Gastroesophageal sphincter (tissue), 4 donors: Measurements from ENCODE around the gene ATF6. TPM values are rescaled to one million over a fixed set of nuclear protein-coding genes. Genes with fewer than 3 reads are reported as not detected.

Experiments
- ATAC-seq: fragments of 150-250 bp; one replicate; pipeline ENCODE4 v1.9.1; 2016; ENCODE audit warnings: mild to moderate bottlenecking, moderate library complexity
- H3K27ac ChIP-seq, 4 donors: fragments of 200-600 bp; sonication (generic) in 3 of 4; 1 replicate in 3 of 4; 2 replicates in 1 of 4; pipeline ENCODE4 v1.5.1; 2016 to 2019
- H3K27me3 ChIP-seq: fragments of 200-600 bp; sonication (generic); one replicate; pipeline ENCODE4 v1.5.1; 2019
- H3K36me3 ChIP-seq, 2 donors: fragments of 200-600 bp; sonication (generic); one replicate each; pipeline ENCODE4 v1.5.1; 2019; ENCODE audit warnings: control low read depth in 1 of 2
- H3K4me1 ChIP-seq, 3 donors: fragments of 200-600 bp; sonication (generic); 1 replicate in 2 of 3; 2 replicates in 1 of 3; pipeline ENCODE4 v1.5.1; 2016 to 2019; ENCODE audit warnings: control low read depth in 2 of 3
- H3K4me3 ChIP-seq, 2 donors: fragments of 200-600 bp; sonication (generic); one replicate each; pipeline ENCODE4 v1.5.1; 2019; ENCODE audit warnings: mild to moderate bottlenecking in 1 of 2, moderate library complexity in 1 of 2
- H3K9me3 ChIP-seq, 3 donors: fragments of 200-600 bp; sonication (generic); one replicate each; pipeline ENCODE4 v1.5.1; 2017 to 2019; ENCODE audit warnings: control low read depth in 2 of 3
- EP300 ChIP-seq: sonication (generic); formaldehyde crosslinking; IDR thresholded peaks from one replicate; pipeline ENCODE4 v1.6.1; 2017; ENCODE audit warnings: antibody characterized with exemption, mild to moderate bottlenecking
- POLR2A ChIP-seq, 2 donors: fragments of 450-650 bp; IDR thresholded peaks; one replicate each; pipeline ENCODE4 v1.6.1; 2017; ENCODE audit warnings: antibody characterized with exemption in 2 of 2, mild to moderate bottlenecking in 2 of 2, moderate library complexity in 1 of 2
- POLR2AphosphoS5 ChIP-seq: sonication (generic); formaldehyde crosslinking; IDR thresholded peaks from one replicate; pipeline ENCODE4 v1.6.1; 2017; ENCODE audit warnings: antibody characterized with exemption
- WGBS, 2 donors: methylation state at CpG; one replicate each; pipeline ENCODE4 v1.1.5; 2018; ENCODE audit warnings: low coverage in 1 of 2; 5-methylcytosine and 5-hydroxymethylcytosine counted together
- total RNA-seq, 4 donors: library from RNA; depleted of rRNA; stranded (reverse); fragments of >200 nt; gene quantifications; one replicate each; pipeline ENCODE4 v1.1.0, GENCODE V29; 2016
- TF ChIP-seq, protein P1 (sequence below), 4 experiments: fragments of 200-600 bp in 2 of 4; fragments of 450-650 bp in 2 of 4; sonication (generic) in 1 of 4; IDR thresholded peaks; one replicate each; pipeline ENCODE4 v1.5.1; 2017 to 2019; ENCODE audit warnings: antibody characterized with exemption in 4 of 4, mild to moderate bottlenecking in 2 of 4, moderate library complexity in 2 of 4

Gene ATF6
- total RNA-seq, 4 donors from 2014 or later = 28.6 to 32.4 (median 29.7) TPM

DNA sequence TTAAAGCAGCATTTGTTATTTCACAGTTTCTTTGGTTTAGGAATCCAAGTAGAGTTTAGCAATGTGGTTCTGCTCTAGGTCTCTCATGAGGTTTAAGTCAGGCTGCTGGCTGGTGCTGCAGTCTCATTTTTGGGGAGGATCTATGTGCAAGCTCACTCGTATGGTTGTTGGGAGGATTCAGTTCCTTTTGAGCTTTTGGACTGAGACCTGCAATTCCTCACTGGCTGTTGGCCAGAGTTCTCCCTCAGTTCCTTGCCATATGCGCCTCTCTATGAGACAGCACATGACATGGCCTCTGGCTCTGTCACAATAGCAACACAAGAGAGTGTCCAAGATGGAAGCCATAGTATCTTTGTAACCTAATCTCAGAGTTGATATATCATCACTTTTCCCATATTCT lies 166.5 kb downstream of the ATF6 start:
- WGBS, 2 donors = 60 to 92% methylated on average over 1 to 2 of the region's 2 CpGs
- H3K4me3 ChIP-seq = no peak overlapping the region
- H3K36me3 ChIP-seq = peaks cover 0 to 16% of the 10 kb centered on the region in 2 donors
- no peaks in the 10 kb centered on the region for H3K9me3 ChIP-seq
- ATAC-seq = no peak
- TF ChIP-seq POLR2AphosphoS5 (no peak), POLR2A (IDR thresholded peaks at IDR 0.05) (no peak), EP300 (no peak)
- TF ChIP-seq, protein P1, sequence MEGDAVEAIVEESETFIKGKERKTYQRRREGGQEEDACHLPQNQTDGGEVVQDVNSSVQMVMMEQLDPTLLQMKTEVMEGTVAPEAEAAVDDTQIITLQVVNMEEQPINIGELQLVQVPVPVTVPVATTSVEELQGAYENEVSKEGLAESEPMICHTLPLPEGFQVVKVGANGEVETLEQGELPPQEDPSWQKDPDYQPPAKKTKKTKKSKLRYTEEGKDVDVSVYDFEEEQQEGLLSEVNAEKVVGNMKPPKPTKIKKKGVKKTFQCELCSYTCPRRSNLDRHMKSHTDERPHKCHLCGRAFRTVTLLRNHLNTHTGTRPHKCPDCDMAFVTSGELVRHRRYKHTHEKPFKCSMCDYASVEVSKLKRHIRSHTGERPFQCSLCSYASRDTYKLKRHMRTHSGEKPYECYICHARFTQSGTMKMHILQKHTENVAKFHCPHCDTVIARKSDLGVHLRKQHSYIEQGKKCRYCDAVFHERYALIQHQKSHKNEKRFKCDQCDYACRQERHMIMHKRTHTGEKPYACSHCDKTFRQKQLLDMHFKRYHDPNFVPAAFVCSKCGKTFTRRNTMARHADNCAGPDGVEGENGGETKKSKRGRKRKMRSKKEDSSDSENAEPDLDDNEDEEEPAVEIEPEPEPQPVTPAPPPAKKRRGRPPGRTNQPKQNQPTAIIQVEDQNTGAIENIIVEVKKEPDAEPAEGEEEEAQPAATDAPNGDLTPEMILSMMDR (IDR thresholded peaks at IDR 0.05) = no peak
- no peaks in the 10 kb centered on the region for H3K4me1 ChIP-seq
- no peak overlapping the region for H3K27ac ChIP-seq
- no peaks in the 10 kb centered on the region for H3K27me3 ChIP-seq

DNA sequence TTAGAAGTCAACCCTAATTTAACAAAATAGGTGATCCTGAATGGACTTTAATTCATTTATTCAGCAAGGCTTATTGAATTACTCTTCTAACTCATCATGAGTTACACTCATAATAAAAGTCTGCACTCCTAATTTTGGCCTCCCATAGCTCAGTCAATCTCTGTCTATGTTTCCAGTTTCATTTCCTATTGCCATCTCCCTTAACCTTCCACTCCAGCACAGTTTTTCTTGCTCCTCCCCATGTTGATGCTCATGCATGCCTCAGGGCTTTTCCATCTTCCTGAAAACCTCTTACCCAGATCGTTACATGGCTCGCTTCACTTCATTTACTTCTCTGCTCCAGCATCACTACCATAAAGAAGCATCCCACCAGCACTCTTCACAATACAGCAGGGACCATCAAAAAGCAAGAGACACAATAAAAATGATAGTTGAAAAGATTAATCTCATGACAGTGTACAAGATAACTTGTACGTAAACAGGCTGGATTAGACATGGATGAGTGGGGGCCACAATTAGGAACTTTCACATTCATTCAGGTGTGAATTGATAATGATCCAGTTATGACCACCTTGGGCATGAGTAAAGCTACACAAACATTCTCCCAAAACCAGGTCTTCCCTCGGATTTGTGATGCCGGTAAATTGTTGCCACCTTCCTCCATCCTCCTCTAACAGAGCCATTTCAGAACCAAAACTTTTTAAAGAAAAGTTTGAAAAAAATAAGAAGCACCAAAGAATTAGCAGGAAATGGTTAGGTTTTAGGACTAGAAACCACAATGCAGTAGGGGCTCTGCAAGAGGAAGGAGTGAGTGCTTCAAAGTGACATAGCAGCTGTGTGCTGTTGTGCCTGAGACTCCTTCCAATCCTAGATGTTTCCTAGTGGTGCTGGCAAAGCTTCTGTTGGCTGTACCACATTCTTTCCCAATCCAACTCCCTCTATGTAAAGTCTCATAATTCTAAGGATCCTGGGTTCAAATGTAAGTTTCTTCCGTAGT lies 167.8 kb downstream of the ATF6 start:
- Histone ChIP-seq H3K27ac (no peak overlapping the region), H3K4me3 (no peak overlapping the region), H3K4me1 (no peaks in the 10 kb centered on the region), H3K36me3 (peaks cover 0 to 22% of the 10 kb centered on the region in 2 donors), H3K9me3 (no peaks in the 10 kb centered on the region), H3K27me3 (no peaks in the 10 kb centered on the region)
- ATAC-seq = no peak
- TF ChIP-seq, protein P1 (IDR thresholded peaks at IDR 0.05) = no peak
- TF ChIP-seq POLR2AphosphoS5 (no peak), POLR2A (IDR thresholded peaks at IDR 0.05) (no peak), EP300 (no peak)
- WGBS, 2 donors = 58 to 74% methylated on average over 3 to 6 of the region's 6 CpGs

DNA sequence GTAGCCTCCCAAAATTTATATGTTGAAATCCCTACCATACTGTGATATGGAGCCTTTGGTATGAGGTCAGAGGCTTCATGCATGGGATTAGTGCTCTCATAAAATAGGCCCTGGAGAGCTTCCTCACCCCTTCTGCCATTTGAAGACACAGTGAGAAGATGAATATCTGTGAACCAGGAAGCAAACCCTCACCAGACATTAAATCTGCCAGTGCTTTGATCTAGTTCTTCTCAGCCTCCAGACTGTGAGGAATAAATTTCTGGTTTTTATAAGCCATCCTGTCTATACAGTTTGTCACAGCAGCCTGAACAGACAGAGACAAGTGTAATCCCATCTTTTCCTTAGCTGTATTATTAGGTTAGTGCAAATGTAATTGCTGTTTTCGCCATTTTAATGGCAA lies 169.1 kb downstream of the ATF6 start:
- WGBS, 2 donors = 92 to 100% methylated on average over 1 of the region's 1 CpG
- TF ChIP-seq POLR2A (IDR thresholded peaks at IDR 0.05) (no peak), POLR2AphosphoS5 (no peak), EP300 (no peak)
- TF ChIP-seq, protein P1 (IDR thresholded peaks at IDR 0.05) = no peak
- H3K27me3 ChIP-seq = no peaks in the 10 kb centered on the region
- no peak overlapping the region for H3K4me3 ChIP-seq
- ATAC-seq = no peak
- no peak overlapping the region for H3K27ac ChIP-seq
- H3K4me1 ChIP-seq = no peaks in the 10 kb centered on the region
- H3K36me3 ChIP-seq = peaks cover 0 to 22% of the 10 kb centered on the region in 2 donors
- no peaks in the 10 kb centered on the region for H3K9me3 ChIP-seq

DNA sequence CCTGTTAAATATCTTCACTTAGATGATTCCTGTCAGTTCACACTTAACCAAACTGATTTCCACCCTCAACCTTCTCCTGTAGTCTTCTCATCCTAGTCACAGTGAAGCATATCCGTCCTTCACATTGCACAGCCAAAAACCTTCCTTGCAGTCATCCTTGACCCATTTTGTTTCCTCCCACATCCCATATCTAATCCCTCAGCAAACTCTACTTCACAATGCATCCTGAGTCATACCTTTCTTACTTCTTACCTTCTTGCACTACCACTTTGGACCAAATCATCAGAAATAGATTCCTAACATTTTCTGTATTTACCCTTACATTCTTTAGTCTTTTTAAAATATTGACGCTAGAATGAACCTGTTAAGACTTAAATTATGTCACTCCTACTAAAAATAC lies 170.7 kb downstream of the ATF6 start:
- Histone ChIP-seq H3K36me3 (peaks cover 0 to 22% of the 10 kb centered on the region in 2 donors), H3K27ac (no peak overlapping the region), H3K4me1 (no peaks in the 10 kb centered on the region), H3K27me3 (no peaks in the 10 kb centered on the region), H3K9me3 (no peaks in the 10 kb centered on the region), H3K4me3 (no peak overlapping the region)
- 81 to 97% methylated on average over 2 of the region's 2 CpGs for WGBS, 2 donors
- TF ChIP-seq, protein P1 (IDR thresholded peaks at IDR 0.05) = no peak
- TF ChIP-seq EP300 (no peak), POLR2AphosphoS5 (no peak), POLR2A (IDR thresholded peaks at IDR 0.05) (no peak)
- no peak for ATAC-seq
